K562 (cell line): ENCODE results near the gene MTA2. TPM values are rescaled to one million over a fixed set of nuclear protein-coding genes. Genes with fewer than 3 reads are reported as not detected.
A peak's percentile ranks its signal among the peaks of the same experiment; 100 is the strongest.

ENCODE experiments used
- ESRRA ChIP-seq: fragments of 450-650 bp; IDR thresholded peaks from 2 replicates; pipeline ENCODE4 v1.6.1; 2014; ENCODE audit warnings: low read depth, mild to moderate bottlenecking, moderate library complexity, borderline replicate concordance
- ILF3 ChIP-seq: fragments of 450-650 bp; IDR thresholded peaks from 2 replicates; pipeline ENCODE4 v1.6.1; 2018; ENCODE audit warnings: antibody characterized with exemption, mild to moderate bottlenecking, moderate library complexity, borderline replicate concordance
- MXI1 ChIP-seq: IDR thresholded peaks from 2 replicates; pipeline ENCODE4 v1.6.1; 2011; ENCODE audit warnings: low read depth, mild to moderate bottlenecking, improper control_type of control experiment, low read length
- MYNN ChIP-seq, 2 experiments: sonication (generic); formaldehyde crosslinking in 1 of 2; IDR thresholded peaks; 2 replicates each; pipeline versions ENCODE4 v1.5.0 to v1.6.1; 2016 to 2020; ENCODE audit warnings: antibody characterized with exemption in 1 of 2, missing genetic modification reagents in 1 of 2
- RCOR1 ChIP-seq, 2 experiments: IDR thresholded peaks; 2 replicates each; pipeline ENCODE4 v1.6.1; 2012; ENCODE audit warnings: low read depth in 2 of 2, low read length in 2 of 2, borderline replicate concordance in 1 of 2, improper control_type of control experiment in 1 of 2
- USF2 ChIP-seq: sonication (generic); formaldehyde crosslinking; IDR thresholded peaks from 2 replicates; pipeline ENCODE4 v1.5.0; 2020; ENCODE audit warnings: missing genetic modification reagents
- ZNF263 ChIP-seq: sonication (generic); formaldehyde crosslinking; IDR thresholded peaks from 2 replicates; pipeline ENCODE4 v1.8.0; 2022; ENCODE audit warnings: mild to moderate bottlenecking, missing genetic modification reagents, borderline replicate concordance
- polyA plus RNA-seq, 8 experiments: library from polyadenylated mRNA; depleted of rRNA in 4 of 8; stranded (reverse) in 5 of 8; unstranded in 3 of 8; fragments of >200 nt; fragmentation: Nextera tagmentation in 2 of 8; fragmentation: Illumina TruSeq in 1 of 8; extraction: Ambion mirVana in 2 of 8; extraction: Trizol in 1 of 8; gene quantifications; 2 replicates each; pipeline versions ENCODE4 v1.2.1 to v1.2.3, GENCODE V29; 2011 to 2014; ENCODE audit warnings: inconsistent platforms in 1 of 8, missing spikeins in 1 of 8
- total RNA-seq, 7 experiments: library from RNA; depleted of rRNA in 6 of 7; stranded (reverse); fragments of >200 nt in 6 of 7; fragmentation: Illumina TruSeq in 2 of 7; extraction: Trizol in 2 of 7; gene quantifications; 2 replicates each; pipeline versions ENCODE4 v1.2.1 to v1.2.3, GENCODE V29; 2011 to 2021; ENCODE audit warnings: low replicate concordance in 1 of 7
- TF ChIP-seq, protein P1 (sequence below), 2 experiments: fragments of 450-650 bp in 1 of 2; IDR thresholded peaks; 2 replicates each; pipeline ENCODE4 v1.6.1; 2011 to 2017; ENCODE audit warnings: low read depth in 2 of 2, antibody characterized with exemption in 1 of 2, borderline replicate concordance in 1 of 2, low read length in 1 of 2, mild to moderate bottlenecking in 1 of 2, mixed read lengths in 1 of 2; ENCODE audit not compliant: control insufficient read depth in 1 of 2

The MTA2 gene
- total and polyA plus RNA-seq, 9 of the 15 experiments (the other 6 are each of a cell fraction or from before 2014, with no cell fraction given): 6.2 to 220 (median 172) TPM

GRCh38 chr11:62545437-62546243 lies 56.0 kb downstream of the MTA2 start (continued):
- TF ChIP-seq USF2 (CRISPR knock-in tag) (no peak), ILF3 (no peak), MYNN (IDR thresholded peaks at IDR 0.05) (no peak), MYNN (CRISPR knock-in tag; IDR thresholded peaks at IDR 0.05) (no peak), ESRRA (peak; percentile 15; the same call in 1 of the 2 replicates), RCOR1 (IDR thresholded peaks at IDR 0.05; ENCODE audit: borderline replicate concordance in 1 of 2, low read depth in 2 of 2, low read length in 2 of 2) (peak in 1 of 2 experiments; percentile 84; a peak in 2 of 4 replicates), MXI1 (no peak), ZNF263 (CRISPR knock-in tag) (peak; percentile 99)
- TF ChIP-seq, protein P1, sequence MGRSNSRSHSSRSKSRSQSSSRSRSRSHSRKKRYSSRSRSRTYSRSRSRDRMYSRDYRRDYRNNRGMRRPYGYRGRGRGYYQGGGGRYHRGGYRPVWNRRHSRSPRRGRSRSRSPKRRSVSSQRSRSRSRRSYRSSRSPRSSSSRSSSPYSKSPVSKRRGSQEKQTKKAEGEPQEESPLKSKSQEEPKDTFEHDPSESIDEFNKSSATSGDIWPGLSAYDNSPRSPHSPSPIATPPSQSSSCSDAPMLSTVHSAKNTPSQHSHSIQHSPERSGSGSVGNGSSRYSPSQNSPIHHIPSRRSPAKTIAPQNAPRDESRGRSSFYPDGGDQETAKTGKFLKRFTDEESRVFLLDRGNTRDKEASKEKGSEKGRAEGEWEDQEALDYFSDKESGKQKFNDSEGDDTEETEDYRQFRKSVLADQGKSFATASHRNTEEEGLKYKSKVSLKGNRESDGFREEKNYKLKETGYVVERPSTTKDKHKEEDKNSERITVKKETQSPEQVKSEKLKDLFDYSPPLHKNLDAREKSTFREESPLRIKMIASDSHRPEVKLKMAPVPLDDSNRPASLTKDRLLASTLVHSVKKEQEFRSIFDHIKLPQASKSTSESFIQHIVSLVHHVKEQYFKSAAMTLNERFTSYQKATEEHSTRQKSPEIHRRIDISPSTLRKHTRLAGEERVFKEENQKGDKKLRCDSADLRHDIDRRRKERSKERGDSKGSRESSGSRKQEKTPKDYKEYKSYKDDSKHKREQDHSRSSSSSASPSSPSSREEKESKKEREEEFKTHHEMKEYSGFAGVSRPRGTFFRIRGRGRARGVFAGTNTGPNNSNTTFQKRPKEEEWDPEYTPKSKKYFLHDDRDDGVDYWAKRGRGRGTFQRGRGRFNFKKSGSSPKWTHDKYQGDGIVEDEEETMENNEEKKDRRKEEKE (IDR thresholded peaks at IDR 0.05; ENCODE audit: borderline replicate concordance in 1 of 2, control insufficient read depth in 1 of 2, low read depth in 2 of 2, low read length in 1 of 2): no peak
- TF ChIP-seq, all 486 proteins: peak for 114
